Endothelial cell (in vitro differentiated cells): ENCODE results near the gene THSD7A. TPM values are rescaled to one million over a fixed set of nuclear protein-coding genes. Genes with fewer than 3 reads are reported as not detected.
"Not testable (repeated sequence)": the region's sequence is repeated elsewhere in the genome, so short reads cannot be mapped to it uniquely, and the experiment has no call there.

Source experiments
- DNase-seq: peaks from one replicate; pipeline ENCODE4 v3.0.0; 2021; ENCODE audit warnings: low spot score
- H3K27ac Mint-ChIP-seq: one replicate; pipeline ENCODE4 v1.8.0; 2021; ENCODE audit warnings: mixed read lengths, inconsistent platforms; ENCODE audit not compliant: unreplicated experiment
- H3K27me3 Mint-ChIP-seq: one replicate; pipeline ENCODE4 v1.8.0; 2021; ENCODE audit warnings: mild to moderate bottlenecking, moderate library complexity, mixed read lengths, inconsistent platforms; ENCODE audit not compliant: unreplicated experiment
- H3K36me3 Mint-ChIP-seq: one replicate; pipeline ENCODE4 v1.8.0; 2021; ENCODE audit warnings: mild to moderate bottlenecking, low read depth, mixed read lengths, inconsistent platforms; ENCODE audit not compliant: unreplicated experiment
- H3K4me1 Mint-ChIP-seq: one replicate; pipeline ENCODE4 v1.8.0; 2021; ENCODE audit warnings: mild to moderate bottlenecking, mixed read lengths, inconsistent platforms; ENCODE audit not compliant: unreplicated experiment
- H3K4me3 Mint-ChIP-seq: one replicate; pipeline ENCODE4 v1.8.0; 2021; ENCODE audit warnings: mild to moderate bottlenecking, mixed read lengths, inconsistent platforms; ENCODE audit not compliant: unreplicated experiment
- H3K9me3 Mint-ChIP-seq: one replicate; pipeline ENCODE4 v1.8.0; 2021; ENCODE audit warnings: mixed read lengths, inconsistent platforms; ENCODE audit not compliant: unreplicated experiment
- total RNA-seq: library from RNA; stranded (reverse); fragmentation: NEBNext Ultra II Directional; extraction: Animal tissue kit (Norgen Biotek cat#: 25700); gene quantifications from one replicate; pipeline ENCODE4 v1.2.1, GENCODE V29; 2021; ENCODE audit not compliant: unreplicated experiment
- TF ChIP-seq, protein P1 (sequence below): fragments of 200-600 bp; sonication (generic); IDR thresholded peaks from one replicate; pipeline ENCODE4 v1.5.0; 2021; ENCODE audit warnings: antibody characterized with exemption; ENCODE audit not compliant: unreplicated experiment

THSD7A gene
- total RNA-seq, 1 donor from 2014 or later: 28.7 TPM

GRCh38 chr7:11533229-11533820 lies 298.7 kb downstream of the THSD7A start:
- H3K27me3 Mint-ChIP-seq: no peaks in the 10 kb centered on the region
- TF ChIP-seq, protein P1, sequence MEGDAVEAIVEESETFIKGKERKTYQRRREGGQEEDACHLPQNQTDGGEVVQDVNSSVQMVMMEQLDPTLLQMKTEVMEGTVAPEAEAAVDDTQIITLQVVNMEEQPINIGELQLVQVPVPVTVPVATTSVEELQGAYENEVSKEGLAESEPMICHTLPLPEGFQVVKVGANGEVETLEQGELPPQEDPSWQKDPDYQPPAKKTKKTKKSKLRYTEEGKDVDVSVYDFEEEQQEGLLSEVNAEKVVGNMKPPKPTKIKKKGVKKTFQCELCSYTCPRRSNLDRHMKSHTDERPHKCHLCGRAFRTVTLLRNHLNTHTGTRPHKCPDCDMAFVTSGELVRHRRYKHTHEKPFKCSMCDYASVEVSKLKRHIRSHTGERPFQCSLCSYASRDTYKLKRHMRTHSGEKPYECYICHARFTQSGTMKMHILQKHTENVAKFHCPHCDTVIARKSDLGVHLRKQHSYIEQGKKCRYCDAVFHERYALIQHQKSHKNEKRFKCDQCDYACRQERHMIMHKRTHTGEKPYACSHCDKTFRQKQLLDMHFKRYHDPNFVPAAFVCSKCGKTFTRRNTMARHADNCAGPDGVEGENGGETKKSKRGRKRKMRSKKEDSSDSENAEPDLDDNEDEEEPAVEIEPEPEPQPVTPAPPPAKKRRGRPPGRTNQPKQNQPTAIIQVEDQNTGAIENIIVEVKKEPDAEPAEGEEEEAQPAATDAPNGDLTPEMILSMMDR: no peak
- peaks cover 10% of the 10 kb centered on the region for H3K36me3 Mint-ChIP-seq
- no peak overlapping the region for H3K27ac Mint-ChIP-seq
- no peak for DNase-seq
- peaks cover 10% of the 10 kb centered on the region for H3K4me1 Mint-ChIP-seq
- H3K9me3 Mint-ChIP-seq: no peaks in the 10 kb centered on the region
- H3K4me3 Mint-ChIP-seq: no peak overlapping the region

DNA sequence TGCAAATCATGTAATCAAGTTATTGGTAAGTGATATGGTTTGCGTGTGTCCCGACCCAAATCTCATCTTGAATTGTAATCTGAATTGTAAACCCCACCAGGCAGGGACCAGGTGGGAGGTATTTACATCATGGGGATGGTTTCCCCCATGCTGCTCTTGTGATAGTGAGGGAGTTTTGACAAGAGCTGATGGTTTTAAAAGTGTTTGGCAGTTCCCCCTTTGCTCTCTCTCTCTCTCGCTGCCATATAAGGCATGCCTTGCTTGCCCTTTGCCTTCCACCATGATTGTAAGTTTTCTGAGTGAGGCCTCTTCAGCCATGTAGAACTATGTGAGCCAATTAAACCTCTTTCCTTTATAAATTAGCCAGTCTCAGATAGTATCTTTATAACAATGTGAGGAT lies 302.6 kb downstream of the THSD7A start:
- Mint-ChIP-seq H3K27me3 (no peaks in the 10 kb centered on the region), H3K36me3 (no peaks in the 10 kb centered on the region), H3K4me3 (no peak overlapping the region), H3K9me3 (no peaks in the 10 kb centered on the region), H3K27ac (no peak overlapping the region), H3K4me1 (peaks cover 10% of the 10 kb centered on the region)
- no peak for DNase-seq
- TF ChIP-seq, protein P1: no peak

GRCh38 chr7:11527707-11528106 lies 304.3 kb downstream of the THSD7A start:
- Mint-ChIP-seq H3K9me3 (no peaks in the 10 kb centered on the region), H3K27me3 (no peaks in the 10 kb centered on the region), H3K36me3 (no peaks in the 10 kb centered on the region), H3K27ac (no peak overlapping the region), H3K4me3 (no peak overlapping the region), H3K4me1 (no peaks in the 10 kb centered on the region)
- DNase-seq: no peak
- TF ChIP-seq, protein P1: no peak

GRCh38 chr7:11524476-11525397 lies 307.3 kb downstream of the THSD7A start:
- Mint-ChIP-seq H3K9me3 (no peaks in the 10 kb centered on the region), H3K4me3 (no peak overlapping the region), H3K4me1 (no peaks in the 10 kb centered on the region), H3K27me3 (no peaks in the 10 kb centered on the region), H3K36me3 (no peaks in the 10 kb centered on the region), H3K27ac (no peak overlapping the region)
- TF ChIP-seq, protein P1: no peak
- DNase-seq: no peak

DNA sequence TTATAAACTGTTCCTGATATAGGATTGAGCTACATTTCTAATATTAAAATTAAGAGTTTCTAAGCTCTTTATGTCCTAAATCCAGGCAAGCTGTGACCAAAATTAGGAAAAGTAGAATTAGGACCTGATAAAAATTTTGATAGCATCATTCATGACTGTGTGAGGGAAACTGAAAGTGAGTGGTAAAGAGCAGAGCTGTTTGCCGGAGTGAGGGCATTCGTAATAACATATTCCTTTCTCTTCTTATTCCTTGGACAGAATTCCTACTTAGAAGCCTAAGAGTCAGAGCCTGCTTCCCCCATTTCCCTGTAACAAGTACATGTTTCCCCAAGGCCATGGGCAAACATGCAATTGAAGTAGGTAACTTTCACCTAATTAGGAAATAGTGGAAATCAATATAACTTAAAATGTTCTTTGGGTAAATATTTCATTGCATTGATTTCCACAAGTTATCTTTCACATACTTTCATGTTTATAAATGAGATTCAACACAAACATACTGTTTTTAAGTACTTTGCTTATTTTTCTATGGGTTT lies 310.0 kb downstream of the THSD7A start:
- not testable (repeated sequence) for H3K27me3 Mint-ChIP-seq, H3K4me1 Mint-ChIP-seq, H3K36me3 Mint-ChIP-seq, H3K27ac Mint-ChIP-seq, DNase-seq, H3K4me3 Mint-ChIP-seq, H3K9me3 Mint-ChIP-seq
